A549 (cell line): ENCODE results near the gene TMEM120B. TPM values are rescaled to one million over a fixed set of nuclear protein-coding genes. Genes with fewer than 3 reads are reported as not detected.
A peak's percentile ranks its signal among the peaks of the same experiment; 100 is the strongest.

Experiments
- ATAC-seq, 2 experiments: fragments of 200-7000 bp in 1 of 2; fragments of >200 bp in 1 of 2; cut with Nextera tagmentation in 1 of 2; cut with Tn5 transposase in 1 of 2; 3 replicates each; pipeline versions ENCODE4 v1.8.0 to v1.9.1; 2018 to 2020; ENCODE audit warnings: mild to moderate bottlenecking in 1 of 2, moderate library complexity in 1 of 2
- CTCF ChIA-PET: fragments of 300-600 bp; sonication (Branson Sonifier 250); formaldehyde crosslinking; extraction: SDS; loops from one replicate; lab custom pipeline; 2021; ENCODE audit warnings: antibody characterized with exemption, inconsistent platforms; lab: Yijun Ruan, JAX
- POLR2A ChIA-PET: fragments of 350-600 bp; formaldehyde crosslinking; extraction: SDS; loops from one replicate; lab custom pipeline; 2021; ENCODE audit warnings: antibody characterized with exemption, inconsistent platforms; lab: Yijun Ruan, JAX
- DNase-seq, 2 experiments: peaks; one replicate each; pipeline versions ENCODE4 v3.0.0 to v3.0.0-alpha.2; 2011 to 2016; ENCODE audit warnings: low read depth in 1 of 2, low spot score in 1 of 2
- FAIRE-seq: peaks from 2 replicates; lab custom pipeline; 2011; peaks lifted over from hg19 to GRCh38; lab: Jason Lieb, UNC
- H3K27ac ChIP-seq, 2 experiments: fragments of >200 bp; sonication (Bioruptor Twin); formaldehyde crosslinking; 3 replicates each; pipeline ENCODE4 v1.5.1; 2016 to 2017
- H3K4me1 ChIP-seq: fragments of >200 bp; sonication (Bioruptor Twin); formaldehyde crosslinking; 3 replicates; pipeline ENCODE4 v1.6.1; 2016
- H3K4me2 ChIP-seq: fragments of >200 bp; sonication (Bioruptor Twin); formaldehyde crosslinking; 3 replicates; pipeline ENCODE4 v1.6.1; 2016
- H3K4me3 ChIP-seq: fragments of >200 bp; sonication (Bioruptor Twin); formaldehyde crosslinking; 3 replicates; pipeline ENCODE4 v1.5.1; 2016
- H3K9me3 ChIP-seq: fragments of >200 bp; sonication (Bioruptor Twin); formaldehyde crosslinking; 3 replicates; pipeline ENCODE4 v1.6.1; 2016
- BCL3 ChIP-seq: fragments of >200 bp; sonication (Bioruptor Twin); formaldehyde crosslinking; IDR thresholded peaks from 3 replicates; pipeline ENCODE4 v1.6.1; 2016
- CBX8 ChIP-seq: fragments of 200-600 bp; sonication (generic); IDR thresholded peaks from 2 replicates; pipeline ENCODE4 v1.6.1; 2016
- CHD2 ChIP-seq: fragments of 150-350 bp; IDR thresholded peaks from 2 replicates; pipeline ENCODE4 v1.6.1; 2014; ENCODE audit warnings: low read length; ENCODE audit not compliant: partially characterized antibody
- EHF ChIP-seq: fragments of 250-450 bp; sonication (Bioruptor Pico); IDR thresholded peaks from 2 replicates; pipeline ENCODE4 v1.5.0; 2020; ENCODE audit warnings: mild to moderate bottlenecking
- EHMT2 ChIP-seq: fragments of 200-600 bp; sonication (generic); IDR thresholded peaks from 2 replicates; pipeline ENCODE4 v1.6.1; 2016; ENCODE audit warnings: antibody characterized with exemption, low read depth, mild to moderate bottlenecking, moderate library complexity
- GATA3 ChIP-seq: IDR thresholded peaks from 2 replicates; pipeline ENCODE4 v1.6.1; 2012; ENCODE audit warnings: borderline replicate concordance
- HDAC2 ChIP-seq: fragments of 200-600 bp; sonication (generic); IDR thresholded peaks from 2 replicates; pipeline ENCODE4 v1.6.1; 2016
- HEYL ChIP-seq: fragments of 250-450 bp; sonication (Bioruptor Pico); IDR thresholded peaks from 2 replicates; pipeline ENCODE4 v1.8.0; 2021; ENCODE audit warnings: mild to moderate bottlenecking, moderate library complexity
- HOXA7 ChIP-seq: fragments of 250-450 bp; sonication (Bioruptor Pico); IDR thresholded peaks from 2 replicates; pipeline ENCODE4 v1.5.0; 2020; ENCODE audit warnings: mild to moderate bottlenecking, moderate library complexity
- HOXB13 ChIP-seq: fragments of 250-450 bp; sonication (Bioruptor Pico); IDR thresholded peaks from 2 replicates; pipeline ENCODE4 v1.5.0; 2020; ENCODE audit warnings: low read depth, mild to moderate bottlenecking, moderate library complexity
- JUN ChIP-seq, 2 experiments: fragments of >200 bp; sonication (Bioruptor Twin); formaldehyde crosslinking; IDR thresholded peaks; 2 replicates in 1 of 2; 3 replicates in 1 of 2; pipeline ENCODE4 v1.6.1; 2016 to 2017
- MAX ChIP-seq: IDR thresholded peaks from 2 replicates; pipeline ENCODE4 v1.6.1; 2012
- MAZ ChIP-seq: fragments of 150-350 bp; IDR thresholded peaks from 2 replicates; pipeline ENCODE4 v1.6.1; 2014; ENCODE audit warnings: antibody characterized with exemption, low read depth, low read length, borderline replicate concordance
- MYC ChIP-seq: IDR thresholded peaks from 2 replicates; pipeline ENCODE4 v1.6.1; 2012; ENCODE audit warnings: mild to moderate bottlenecking, inconsistent platforms, low read length, improper control_type of control experiment, borderline replicate concordance
- PHF8 ChIP-seq: fragments of 200-600 bp; sonication (generic); IDR thresholded peaks from 2 replicates; pipeline ENCODE4 v1.6.1; 2016; ENCODE audit warnings: low read depth, mild to moderate bottlenecking, antibody characterized with exemption, moderate library complexity, borderline replicate concordance
- POLR2A ChIP-seq: IDR thresholded peaks from 2 replicates; pipeline ENCODE4 v1.6.1; 2012; ENCODE audit warnings: mild to moderate bottlenecking, low read length
- POLR2AphosphoS2 ChIP-seq: conservative IDR thresholded peaks from 2 replicates; pipeline ENCODE4 v1.6.1; 2012; ENCODE audit warnings: low read length, improper control_type of control experiment, inconsistent platforms
- RAD21 ChIP-seq, 2 experiments: fragments of >200 bp in 1 of 2; sonication (Bioruptor Twin) in 1 of 2; formaldehyde crosslinking in 1 of 2; IDR thresholded peaks in 1 of 2; conservative IDR thresholded peaks in 1 of 2; 2 replicates in 1 of 2; 3 replicates in 1 of 2; pipeline ENCODE4 v1.6.1; 2012 to 2018; ENCODE audit warnings: inconsistent platforms in 1 of 2
- RFX5 ChIP-seq: fragments of 450-650 bp; IDR thresholded peaks from 2 replicates; pipeline ENCODE4 v1.7.1; 2014; ENCODE audit warnings: antibody characterized with exemption, mild to moderate bottlenecking, moderate library complexity
- SMC3 ChIP-seq: fragments of >200 bp; sonication (Bioruptor Twin); formaldehyde crosslinking; IDR thresholded peaks from 3 replicates; pipeline ENCODE4 v1.6.1; 2018; ENCODE audit warnings: inconsistent platforms
- TFCP2L1 ChIP-seq: fragments of 250-450 bp; sonication (Bioruptor Pico); IDR thresholded peaks from 2 replicates; pipeline ENCODE4 v1.5.0; 2021; ENCODE audit warnings: mild to moderate bottlenecking
- TP53 ChIP-seq: fragments of 250-450 bp; sonication (Bioruptor Pico); IDR thresholded peaks from 2 replicates; pipeline ENCODE4 v1.5.0; 2021; ENCODE audit warnings: mild to moderate bottlenecking, moderate library complexity
- ZC3H11A ChIP-seq: fragments of 450-650 bp; IDR thresholded peaks from 2 replicates; pipeline ENCODE4 v1.6.1; 2014; ENCODE audit warnings: antibody characterized with exemption, mild to moderate bottlenecking
- ZFP36 ChIP-seq: fragments of 450-650 bp; IDR thresholded peaks from 2 replicates; pipeline ENCODE4 v1.6.1; 2014; ENCODE audit warnings: borderline replicate concordance; ENCODE audit not compliant: partially characterized antibody
- WGBS: methylation state at CpG from one replicate; pipeline ENCODE4 v1.1.6; 2017; ENCODE audit errors: missing lambda C conversion rate; 5-methylcytosine and 5-hydroxymethylcytosine counted together
- polyA plus RNA-seq, 4 experiments: library from polyadenylated mRNA; depleted of rRNA in 3 of 4; stranded (reverse); fragments of >200 nt; fragmentation: RNase III in 1 of 4; extraction: RNeasy Plus Mini Kit Qiagen cat#74134 plus additional on column Dnase treatment in 1 of 4; gene quantifications; 2 replicates in 3 of 4; 3 replicates in 1 of 4; pipeline ENCODE4 v1.2.3, GENCODE V29; 2011 to 2017
- TF ChIP-seq, protein P1 (sequence below): IDR thresholded peaks from 2 replicates; pipeline ENCODE4 v1.6.1; 2012
- TF ChIP-seq, protein P2 (sequence below): IDR thresholded peaks from 2 replicates; pipeline ENCODE4 v1.6.1; 2012; ENCODE audit warnings: low read depth, borderline replicate concordance
- TF ChIP-seq, protein P3 (sequence below): fragments of 200-600 bp; sonication (generic); IDR thresholded peaks from 2 replicates; pipeline ENCODE4 v1.6.1; 2016; ENCODE audit warnings: antibody characterized with exemption, mild to moderate bottlenecking, moderate library complexity
- TF ChIP-seq, protein P4 (sequence below): fragments of >200 bp; sonication (Bioruptor Twin); formaldehyde crosslinking; IDR thresholded peaks from 2 replicates; pipeline ENCODE4 v1.6.1; 2016

The TMEM120B gene
- polyA plus RNA-seq, 2 of the 4 experiments (the other 2 are of a cell fraction) = 10.6 to 13.2 TPM

- DNase-seq (peak in 1 of 2 experiments; percentile 76), FAIRE-seq (no peak), ATAC-seq (peak; percentile 8 to 23; a peak in 5 of 6 replicates)
- ChIA-PET CTCF (interaction anchor here (1.0 to 72.2 kb wide), 4 partner anchors 7 to 121 kb away, joined by 3 to 2657 read pairs (median 1330); partner anchors contain the start of genes PSMD9, RHOF and SETD1B), POLR2A (interaction anchor here (1.0 to 3.3 kb wide), 4 partner anchors 8 to 219 kb away, joined by 3 to 35 read pairs (median 20); partner anchors contain the start of gene RHOF)
- Histone ChIP-seq H3K4me2 (peak within 1 kb of the TSS; percentile 78), H3K4me1 (peaks cover 43% of the 10 kb centered on the region), H3K4me3 (peak within 1 kb of the TSS; percentile 60), H3K27ac (peak within 1 kb of the TSS; percentile 100), H3K9me3 (no peaks in the 10 kb centered on the region)
- TF ChIP-seq JUN (IDR thresholded peaks at IDR 0.05) (peak; percentile 2 to 53; a peak in 2 of 5 replicates), MYC (no peak), RFX5 (no peak), HOXB13 (CRISPR knock-in tag) (no peak), MAX (no peak; the same call in 1 of the 2 replicates), BCL3 (no peak), HDAC2 (no peak), ZC3H11A (no peak), POLR2A (peak; percentile 46), CBX8 (no peak), EHF (CRISPR knock-in tag) (no peak), PHF8 (no peak; the same call in 1 of the 2 replicates), TFCP2L1 (CRISPR knock-in tag) (no peak)
- TF ChIP-seq, protein P1, sequence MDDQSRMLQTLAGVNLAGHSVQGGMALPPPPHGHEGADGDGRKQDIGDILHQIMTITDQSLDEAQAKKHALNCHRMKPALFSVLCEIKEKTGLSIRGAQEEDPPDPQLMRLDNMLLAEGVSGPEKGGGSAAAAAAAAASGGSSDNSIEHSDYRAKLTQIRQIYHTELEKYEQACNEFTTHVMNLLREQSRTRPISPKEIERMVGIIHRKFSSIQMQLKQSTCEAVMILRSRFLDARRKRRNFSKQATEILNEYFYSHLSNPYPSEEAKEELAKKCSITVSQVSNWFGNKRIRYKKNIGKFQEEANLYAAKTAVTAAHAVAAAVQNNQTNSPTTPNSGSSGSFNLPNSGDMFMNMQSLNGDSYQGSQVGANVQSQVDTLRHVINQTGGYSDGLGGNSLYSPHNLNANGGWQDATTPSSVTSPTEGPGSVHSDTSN = no peak
- TF ChIP-seq, protein P2, sequence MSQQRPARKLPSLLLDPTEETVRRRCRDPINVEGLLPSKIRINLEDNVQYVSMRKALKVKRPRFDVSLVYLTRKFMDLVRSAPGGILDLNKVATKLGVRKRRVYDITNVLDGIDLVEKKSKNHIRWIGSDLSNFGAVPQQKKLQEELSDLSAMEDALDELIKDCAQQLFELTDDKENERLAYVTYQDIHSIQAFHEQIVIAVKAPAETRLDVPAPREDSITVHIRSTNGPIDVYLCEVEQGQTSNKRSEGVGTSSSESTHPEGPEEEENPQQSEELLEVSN = no peak
- TF ChIP-seq, protein P3, sequence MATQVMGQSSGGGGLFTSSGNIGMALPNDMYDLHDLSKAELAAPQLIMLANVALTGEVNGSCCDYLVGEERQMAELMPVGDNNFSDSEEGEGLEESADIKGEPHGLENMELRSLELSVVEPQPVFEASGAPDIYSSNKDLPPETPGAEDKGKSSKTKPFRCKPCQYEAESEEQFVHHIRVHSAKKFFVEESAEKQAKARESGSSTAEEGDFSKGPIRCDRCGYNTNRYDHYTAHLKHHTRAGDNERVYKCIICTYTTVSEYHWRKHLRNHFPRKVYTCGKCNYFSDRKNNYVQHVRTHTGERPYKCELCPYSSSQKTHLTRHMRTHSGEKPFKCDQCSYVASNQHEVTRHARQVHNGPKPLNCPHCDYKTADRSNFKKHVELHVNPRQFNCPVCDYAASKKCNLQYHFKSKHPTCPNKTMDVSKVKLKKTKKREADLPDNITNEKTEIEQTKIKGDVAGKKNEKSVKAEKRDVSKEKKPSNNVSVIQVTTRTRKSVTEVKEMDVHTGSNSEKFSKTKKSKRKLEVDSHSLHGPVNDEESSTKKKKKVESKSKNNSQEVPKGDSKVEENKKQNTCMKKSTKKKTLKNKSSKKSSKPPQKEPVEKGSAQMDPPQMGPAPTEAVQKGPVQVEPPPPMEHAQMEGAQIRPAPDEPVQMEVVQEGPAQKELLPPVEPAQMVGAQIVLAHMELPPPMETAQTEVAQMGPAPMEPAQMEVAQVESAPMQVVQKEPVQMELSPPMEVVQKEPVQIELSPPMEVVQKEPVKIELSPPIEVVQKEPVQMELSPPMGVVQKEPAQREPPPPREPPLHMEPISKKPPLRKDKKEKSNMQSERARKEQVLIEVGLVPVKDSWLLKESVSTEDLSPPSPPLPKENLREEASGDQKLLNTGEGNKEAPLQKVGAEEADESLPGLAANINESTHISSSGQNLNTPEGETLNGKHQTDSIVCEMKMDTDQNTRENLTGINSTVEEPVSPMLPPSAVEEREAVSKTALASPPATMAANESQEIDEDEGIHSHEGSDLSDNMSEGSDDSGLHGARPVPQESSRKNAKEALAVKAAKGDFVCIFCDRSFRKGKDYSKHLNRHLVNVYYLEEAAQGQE = no peak
- WGBS = under 1% methylated on average over 21 of the region's 74 CpGs
Measured at GRCh38 chr12:121803861-121804416, 91.4 kb downstream of the TMEM120B start, which contains the start of gene SETD1B. SETD1B (plus strand) TSS chr12:121804009; CDS start chr12:121804738, 729 bp downstream.

DNA sequence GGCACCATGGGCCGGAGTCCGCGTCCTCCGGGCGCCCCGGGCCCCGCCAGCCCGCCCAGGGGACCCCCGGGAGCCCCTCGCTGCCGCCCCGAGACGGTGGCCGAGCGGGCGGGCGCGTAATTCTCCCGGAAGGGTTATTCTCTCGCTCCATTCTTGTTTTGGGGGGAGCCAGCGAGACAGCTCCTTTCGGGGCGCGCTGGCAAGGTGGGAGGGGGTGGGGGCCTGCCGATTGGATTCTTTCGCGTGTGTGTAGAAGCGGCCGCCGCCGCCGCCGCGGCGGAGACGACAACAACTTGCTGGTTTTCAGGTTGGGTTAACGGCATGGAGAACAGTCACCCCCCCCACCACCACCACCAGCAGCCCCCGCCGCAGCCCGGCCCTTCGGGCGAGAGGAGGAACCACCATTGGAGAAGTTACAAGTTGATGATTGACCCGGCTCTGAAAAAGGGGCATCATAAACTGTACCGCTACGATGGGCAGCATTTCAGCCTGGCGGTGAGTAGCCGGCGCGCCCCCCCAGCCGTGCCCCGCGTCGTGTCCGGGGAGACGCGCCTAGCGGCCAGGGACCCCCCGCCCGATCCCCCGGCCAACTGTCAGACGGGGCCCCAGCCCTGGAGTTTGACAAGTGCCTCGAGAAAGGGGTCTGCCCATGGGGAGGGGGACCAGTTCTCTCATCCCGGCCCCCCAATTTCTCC is 92.0 kb downstream of the TMEM120B start:
- ATAC-seq (no peak), DNase-seq (peak in 1 of 2 experiments; percentile 65)
- POLR2A ChIA-PET = interaction anchor here (1.0 to 3.3 kb wide), 2 partner anchors 10 to 218 kb away, joined by 3 to 27 read pairs; partner anchors contain the start of gene RHOF
- Histone ChIP-seq H3K4me2 (peak overlapping the region; percentile 78), H3K27ac (peak overlapping the region; percentile 100)
- TF ChIP-seq ZC3H11A = no peak
- TF ChIP-seq TP53 (CRISPR knock-in tag) = no peak
- no peak for TF ChIP-seq HOXA7 (CRISPR knock-in tag)
- TF ChIP-seq SMC3 = no peak
- TF ChIP-seq HDAC2 = no peak
- TF ChIP-seq CHD2 = no peak
- no peak for TF ChIP-seq ZFP36
- TF ChIP-seq HEYL = no peak
- TF ChIP-seq RFX5 = no peak
- TF ChIP-seq RAD21 (conservative IDR thresholded peaks at IDR 0.05 in 1 of 2, IDR thresholded peaks at IDR 0.05 in 1 of 2) = no peak
- no peak for TF ChIP-seq MYC
- no peak for TF ChIP-seq GATA3
- no peak for TF ChIP-seq EHMT2
- no peak for TF ChIP-seq POLR2AphosphoS2
- TF ChIP-seq MAZ = no peak
- TF ChIP-seq, protein P4, sequence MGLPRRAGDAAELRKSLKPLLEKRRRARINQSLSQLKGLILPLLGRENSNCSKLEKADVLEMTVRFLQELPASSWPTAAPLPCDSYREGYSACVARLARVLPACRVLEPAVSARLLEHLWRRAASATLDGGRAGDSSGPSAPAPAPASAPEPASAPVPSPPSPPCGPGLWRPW = no peak
- no peak for TF ChIP-seq HOXB13 (CRISPR knock-in tag)
- TF ChIP-seq, all 56 proteins: peak for 0
- FAIRE-seq = no peak
- H3K4me1 ChIP-seq = peaks cover 39% of the 10 kb centered on the region
- H3K9me3 ChIP-seq = no peaks in the 10 kb centered on the region
- WGBS = 1% methylated on average over 16 of the region's 63 CpGs
- peak overlapping the region; percentile 60 for H3K4me3 ChIP-seq
- CTCF ChIA-PET = interaction anchor here (1.0 to 72.2 kb wide), 5 partner anchors 6 to 122 kb away, joined by 3 to 2657 read pairs (median 3); partner anchors contain the start of genes PSMD9, RHOF and SETD1B
